Anterior cingulate cortex (tissue), 58 donors: ENCODE measurements around the gene DCDC2B.
"Not testable (repeated sequence)": the region's sequence is repeated elsewhere in the genome, so short reads cannot be mapped to it uniquely, and the experiment has no call there.

Experiments used
- DNase-seq, 58 donors: peaks; one replicate each; lab custom pipeline; 2025; lab: John Stamatoyannopoulos, UW

Gene DCDC2B

GRCh38 chr1:32255072-32256071 lies 46.5 kb downstream of the DCDC2B start:
- DNase-seq = no peak

GRCh38 chr1:32256473-32257226 lies 47.8 kb downstream of the DCDC2B start:
- no peak for DNase-seq

- DNase-seq = no peak
These were observed 48.3 kb downstream of the DCDC2B start for GRCh38 chr1:32257227-32257508.

GRCh38 chr1:32263236-32263593 lies 54.3 kb downstream of the DCDC2B start:
- DNase-seq = not testable (repeated sequence)

GRCh38 chr1:32263744-32264143 lies 54.9 kb downstream of the DCDC2B start:
- DNase-seq = no peak
